GM18519 (cell line): ENCODE data around the gene RPS4Y2.
A peak's percentile ranks its signal among the peaks of the same experiment; 100 is the strongest.

ENCODE experiments used
- ATAC-seq: cut with Tn5 transposase; IDR thresholded peaks from one replicate; pipeline ENCODE4 v1.9.1; 2021; ENCODE audit warnings: mild to moderate bottlenecking, moderate library complexity; ENCODE audit not compliant: unreplicated experiment, low FRiP score

The RPS4Y2 gene

DNA sequence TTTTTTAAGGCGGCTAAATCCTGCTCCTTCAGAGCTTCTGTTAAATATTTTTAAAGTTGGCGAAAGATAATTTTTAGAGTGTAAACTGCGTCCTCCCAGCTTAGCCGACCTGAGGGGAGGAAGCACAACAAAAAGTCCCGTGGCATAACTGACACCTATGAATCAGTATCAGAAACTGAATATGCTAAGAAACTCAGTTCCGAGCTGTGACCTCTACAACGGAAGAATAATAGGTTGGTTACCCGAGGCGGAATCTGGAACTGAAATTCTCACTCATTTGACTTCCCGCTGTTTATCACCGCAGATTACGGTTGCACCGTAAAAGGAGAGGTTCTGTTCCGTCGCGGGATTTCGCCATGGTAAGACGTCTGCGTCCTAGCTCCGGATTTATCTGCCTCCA is at the start of gene RPS4Y2:
RPS4Y2 (plus strand) TSS at position 301 of the 400 bp plus-strand sequence; CDS start at position 357, 56 bp downstream.
- ATAC-seq = no peak

DNA sequence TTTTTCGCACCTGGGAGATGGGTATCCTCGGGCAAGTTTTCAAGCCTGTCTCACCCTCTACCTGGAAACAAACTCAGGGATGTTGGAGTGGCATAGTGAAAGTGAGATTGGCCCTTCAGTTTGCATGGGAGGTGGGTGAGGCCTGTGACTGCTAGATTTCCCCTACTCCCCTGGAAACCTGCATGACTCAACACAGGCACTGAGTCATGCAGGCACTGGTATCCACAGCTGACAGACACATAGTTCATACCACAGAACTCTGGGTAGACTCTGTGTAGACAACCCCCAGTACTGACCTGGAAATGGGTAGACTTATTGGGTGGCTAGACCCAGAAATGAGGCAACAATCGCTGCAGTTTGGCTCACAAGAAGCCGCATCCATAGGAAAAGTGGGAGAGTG is 41.5 kb upstream of the RPS4Y2 start:
- ATAC-seq = peak; percentile 87

DNA sequence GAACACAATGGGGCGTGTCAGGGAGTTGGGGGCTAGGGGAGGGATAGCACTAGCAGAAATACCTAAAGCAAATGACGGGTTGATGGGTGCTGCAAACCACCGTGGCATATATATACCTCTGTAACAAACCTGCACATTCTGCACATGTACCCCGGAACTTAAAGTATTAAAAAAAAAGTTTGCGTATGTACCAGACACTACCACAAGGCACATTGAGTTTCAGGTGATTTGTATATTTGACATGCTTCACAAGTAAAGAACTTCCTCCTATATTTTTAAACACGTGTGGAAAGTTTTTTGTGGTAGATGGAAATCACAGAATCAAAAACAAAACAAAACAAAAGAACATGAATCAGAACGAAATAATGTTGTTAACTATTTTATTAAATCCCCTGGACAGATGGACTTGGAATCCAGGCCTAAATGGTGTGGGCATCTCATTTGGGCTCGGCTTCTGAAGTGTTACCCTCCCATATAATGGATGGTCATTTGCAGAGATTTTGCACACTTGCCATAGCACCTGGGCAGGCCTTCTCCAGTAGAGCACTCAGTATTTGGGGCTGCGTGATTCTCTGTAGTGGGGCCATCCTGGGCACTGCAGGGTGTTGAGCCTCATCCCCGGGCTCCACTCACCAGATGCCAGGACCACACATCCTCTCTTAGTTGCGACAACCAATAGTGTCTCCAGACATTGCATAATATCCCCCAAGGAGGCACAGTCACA is 29.6 kb upstream of the RPS4Y2 start:
- peak; percentile 88 for ATAC-seq

DNA sequence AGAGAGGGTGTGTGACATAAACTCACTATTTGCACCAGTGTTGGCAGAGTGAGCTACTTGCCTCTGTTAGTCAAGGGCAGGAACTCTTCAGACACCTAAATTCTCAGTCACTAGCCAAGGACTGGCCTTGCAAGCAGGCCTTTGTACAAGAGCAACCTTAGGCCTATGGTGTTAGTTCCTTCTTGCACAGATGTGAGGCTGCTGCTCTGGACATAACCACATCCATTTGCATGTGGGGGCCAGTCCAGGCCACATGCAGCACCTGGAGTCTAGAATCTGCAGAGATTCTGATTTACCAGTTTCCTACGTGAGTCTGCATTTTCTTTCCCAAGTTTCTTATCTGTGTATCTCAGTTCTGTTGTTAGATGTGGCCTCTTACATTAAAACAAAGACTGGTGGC is 20.7 kb upstream of the RPS4Y2 start:
- no peak for ATAC-seq

DNA sequence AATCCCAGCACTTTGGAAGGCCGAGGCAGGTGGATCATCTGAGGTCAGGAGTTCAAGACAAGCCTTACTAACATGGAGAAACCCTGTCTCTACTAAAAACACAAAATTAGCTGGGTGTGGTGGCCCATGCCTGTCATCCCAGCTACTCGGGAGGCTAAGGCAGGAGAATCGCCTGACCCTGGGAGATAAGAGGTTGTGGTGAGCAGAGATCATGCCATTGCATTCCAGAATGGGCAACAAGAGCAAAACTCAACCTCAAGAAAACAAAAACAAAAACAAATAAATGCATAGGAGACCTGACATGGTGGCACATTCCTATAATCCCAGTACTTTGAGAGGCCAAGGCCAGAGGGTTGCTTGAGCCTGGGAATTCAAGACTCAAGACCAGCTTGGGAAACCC is 16.1 kb upstream of the RPS4Y2 start:
- ATAC-seq = no peak

DNA sequence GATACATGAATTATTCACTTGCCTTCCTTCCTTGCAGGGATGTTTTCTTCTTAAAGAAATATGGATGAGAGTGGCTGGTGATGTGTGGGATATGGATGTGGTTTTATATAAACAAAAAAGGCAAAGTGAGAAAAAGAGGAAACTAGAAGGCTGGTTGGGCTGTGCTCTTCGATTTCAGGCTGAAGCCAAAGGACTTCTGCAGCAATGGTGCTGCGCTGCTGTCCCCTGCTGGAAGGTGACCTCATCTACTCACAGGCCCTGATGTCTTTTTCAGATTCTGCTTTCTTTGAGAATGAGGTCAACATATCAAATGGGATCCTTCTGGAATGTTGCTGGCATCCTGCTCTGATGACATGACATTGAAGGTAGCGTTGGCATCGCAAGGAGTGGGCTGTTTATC is 15.3 kb upstream of the RPS4Y2 start:
- ATAC-seq = no peak

DNA sequence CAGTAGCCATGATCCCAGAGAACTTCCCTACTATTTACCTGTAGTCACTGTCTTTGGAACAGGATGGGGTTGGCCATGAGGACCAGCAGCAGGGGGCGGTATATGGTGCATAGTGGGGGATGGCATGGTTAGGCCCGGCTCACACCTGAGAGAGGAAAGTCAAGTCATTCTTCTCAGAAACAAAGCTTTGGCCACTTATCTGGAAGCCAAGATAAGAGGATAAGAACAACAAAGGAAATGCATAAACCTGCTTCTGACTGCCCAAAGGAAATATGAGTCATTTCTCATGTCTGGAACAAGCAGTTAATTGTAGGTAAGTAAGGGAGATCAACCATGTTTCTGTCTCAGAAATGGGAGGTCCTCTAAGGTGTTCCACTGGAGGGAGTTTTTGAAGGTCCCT is 10.8 kb upstream of the RPS4Y2 start:
- ATAC-seq = no peak

DNA sequence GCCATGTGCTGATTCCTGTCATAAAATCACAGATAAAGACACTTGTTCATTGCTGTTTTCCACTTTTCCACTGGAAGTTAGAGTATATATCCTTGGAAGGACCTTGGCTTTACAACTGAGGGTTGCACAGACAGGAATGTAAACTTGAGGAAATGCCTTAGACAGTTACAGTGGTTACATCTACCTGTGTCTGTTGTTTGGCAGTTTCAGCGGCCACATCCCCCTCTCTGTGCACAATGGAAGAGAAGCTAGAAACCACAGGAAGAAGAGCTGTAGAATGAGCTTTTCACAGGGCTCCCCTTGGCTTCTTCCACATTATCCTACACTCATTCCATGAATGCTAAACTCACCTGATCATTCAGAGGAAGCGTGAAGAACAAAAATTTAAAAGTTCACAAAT is 9.0 kb upstream of the RPS4Y2 start:
- no peak for ATAC-seq

DNA sequence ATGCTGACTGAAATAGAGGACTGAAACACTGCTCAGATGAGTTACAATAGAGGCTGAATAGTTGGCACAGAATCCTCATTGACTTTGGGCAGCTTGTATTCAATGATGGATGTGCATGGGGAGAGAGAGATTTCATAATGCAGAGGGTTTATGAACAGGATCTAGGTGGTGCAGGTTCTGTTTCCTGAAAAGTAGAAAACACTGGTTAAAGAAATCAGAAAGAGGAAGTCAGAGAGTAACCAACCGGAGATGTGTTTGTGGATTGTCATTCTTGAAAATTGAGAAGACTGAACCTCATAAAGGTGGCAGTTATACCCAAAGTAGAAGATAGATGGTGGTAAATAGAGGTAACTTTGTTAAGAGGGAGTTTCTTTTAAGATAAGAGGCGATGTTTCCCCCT is 8.0 kb downstream of the RPS4Y2 start:
- ATAC-seq = no peak

DNA sequence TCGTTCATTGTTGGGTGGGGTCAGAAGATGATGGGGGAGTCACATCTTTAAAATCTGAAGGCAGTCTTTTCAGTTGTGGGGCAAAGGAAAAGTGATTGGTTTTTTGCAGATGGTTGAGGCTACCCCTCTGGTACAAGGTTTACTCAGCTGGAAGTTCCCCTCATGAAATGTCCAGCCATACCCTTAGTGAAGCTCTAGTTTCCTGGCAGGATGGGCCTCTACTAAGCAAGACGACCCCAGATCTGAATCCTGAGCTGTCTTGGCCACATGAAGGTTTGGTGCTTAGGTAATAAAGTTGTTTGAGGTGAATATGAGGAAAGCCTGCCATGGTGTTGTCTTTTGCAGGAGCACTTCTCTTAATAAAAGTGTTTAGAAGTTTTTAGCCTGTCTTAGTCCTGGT is 9.2 kb downstream of the RPS4Y2 start:
- ATAC-seq = no peak

DNA sequence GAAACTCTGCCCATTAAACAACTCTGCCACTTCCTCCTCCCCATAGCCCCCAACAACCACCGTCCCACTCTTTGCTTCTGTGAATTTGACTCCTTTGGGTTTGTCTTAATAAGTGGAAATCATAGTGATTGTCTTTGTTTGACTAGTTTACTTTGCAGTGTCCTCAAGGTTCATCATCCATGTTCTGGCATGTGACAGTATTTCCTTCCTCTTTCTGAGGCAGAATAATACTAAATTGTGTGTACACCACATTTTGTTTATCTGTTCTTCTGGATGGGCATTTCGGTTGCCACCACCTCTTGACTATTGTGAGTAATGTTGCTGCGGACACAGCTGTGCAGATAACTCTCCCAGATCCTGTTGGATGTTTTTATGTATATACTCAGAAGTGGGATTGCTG is 14.8 kb downstream of the RPS4Y2 start:
- ATAC-seq = no peak

DNA sequence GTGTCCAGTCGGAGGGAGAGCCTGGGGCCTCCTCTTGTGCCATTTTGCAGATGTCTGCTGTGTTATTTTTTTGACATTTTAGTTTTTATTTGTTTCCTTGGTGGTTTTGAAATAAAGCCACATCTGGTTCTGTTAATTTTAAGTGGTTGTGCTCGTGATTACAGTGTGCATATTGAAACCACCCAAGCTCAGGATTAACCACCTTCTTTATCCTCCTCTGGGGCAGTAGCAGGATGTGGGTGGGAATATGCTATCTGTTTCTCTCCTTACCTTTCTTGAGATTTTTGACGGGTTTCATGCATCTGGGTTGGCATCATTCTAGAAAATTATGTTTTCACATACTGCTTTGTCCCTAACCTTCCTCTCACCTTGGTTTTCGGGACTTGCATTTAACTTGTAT is 20.2 kb downstream of the RPS4Y2 start:
- no peak for ATAC-seq

DNA sequence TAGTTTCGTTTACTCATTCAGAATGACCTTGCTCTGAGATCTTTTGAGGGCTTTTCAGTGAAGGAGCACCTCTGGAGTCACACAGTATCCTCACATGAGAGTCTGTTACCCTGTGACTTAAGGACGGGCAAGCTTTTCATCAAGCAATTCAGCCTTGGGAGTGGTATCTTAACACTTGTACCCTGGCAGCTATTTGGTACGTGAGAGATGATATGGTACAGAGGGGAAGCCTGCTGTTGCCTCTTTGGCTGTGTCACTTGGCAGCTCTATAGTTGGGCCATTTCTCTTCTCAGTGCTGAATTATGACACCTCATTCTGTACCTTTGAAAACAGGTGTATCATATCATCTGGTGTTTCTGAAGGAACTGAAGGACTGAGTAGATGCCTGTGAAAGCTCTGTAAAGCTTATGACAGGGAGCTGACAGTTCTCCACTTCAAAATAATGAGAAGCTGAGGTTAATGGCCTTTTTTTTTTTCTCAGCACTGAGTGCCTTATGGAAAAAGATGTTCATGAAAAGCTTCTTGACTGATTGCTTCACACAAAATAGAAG is 24.3 kb downstream of the RPS4Y2 start:
- no peak for ATAC-seq

DNA sequence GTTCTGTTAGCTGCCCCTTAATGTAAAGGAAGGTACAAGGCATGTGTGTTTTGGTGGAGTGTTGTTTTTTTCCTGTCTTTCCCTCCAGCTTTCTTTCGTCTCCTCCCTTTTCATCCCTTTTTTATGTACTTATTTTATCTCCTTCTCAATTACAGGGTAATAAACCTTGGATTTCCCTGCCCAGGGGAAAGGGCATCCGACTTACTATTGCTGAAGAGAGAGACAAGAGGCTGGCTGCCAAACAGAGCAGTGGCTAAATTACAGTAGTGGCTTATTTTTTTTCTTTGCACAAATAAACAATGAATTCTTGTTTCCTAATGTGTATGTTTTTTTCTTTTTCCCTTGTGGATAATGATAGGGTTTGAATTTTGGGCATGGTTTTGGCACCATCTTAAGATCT is 24.9 kb downstream of the RPS4Y2 start:
- ATAC-seq = no peak

DNA sequence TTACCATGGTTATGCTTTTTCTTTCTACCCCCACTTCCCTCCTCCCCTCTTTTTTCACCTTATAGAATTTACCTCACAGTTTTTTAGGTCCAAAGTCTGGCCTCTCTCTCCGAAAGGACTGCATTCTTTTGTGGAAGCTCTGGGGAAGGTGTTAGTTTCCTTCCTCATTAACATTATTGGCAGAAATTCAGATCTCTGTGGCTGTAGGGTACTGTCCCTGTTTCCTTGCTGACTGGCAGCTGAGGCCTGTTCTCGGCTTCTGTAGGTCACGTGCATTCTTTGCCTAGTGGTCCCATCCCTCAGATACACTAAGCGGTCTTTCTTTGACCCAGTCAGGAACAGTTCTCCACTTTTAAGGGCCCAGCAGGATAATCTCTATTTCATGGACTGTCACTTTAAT is 25.5 kb downstream of the RPS4Y2 start:
- no peak for ATAC-seq

DNA sequence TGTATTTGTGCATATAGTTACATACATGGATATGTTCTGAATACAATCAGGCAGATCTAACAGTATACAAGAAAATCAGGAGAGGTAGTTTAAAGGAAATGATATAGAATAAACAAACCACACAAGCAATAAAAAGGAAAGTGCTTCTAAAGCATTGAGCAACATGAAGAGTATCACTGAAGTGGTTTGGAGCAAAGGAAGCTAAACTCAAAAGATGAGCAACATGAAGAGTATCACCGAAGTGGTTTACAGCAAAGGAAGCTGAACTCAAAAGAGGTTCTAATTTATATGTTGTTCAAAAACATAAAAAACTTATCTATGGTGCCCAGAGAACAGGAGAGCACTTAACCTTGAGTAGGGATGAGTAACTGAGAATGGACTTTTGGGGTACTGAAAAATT is 29.1 kb downstream of the RPS4Y2 start:
- no peak for ATAC-seq

DNA sequence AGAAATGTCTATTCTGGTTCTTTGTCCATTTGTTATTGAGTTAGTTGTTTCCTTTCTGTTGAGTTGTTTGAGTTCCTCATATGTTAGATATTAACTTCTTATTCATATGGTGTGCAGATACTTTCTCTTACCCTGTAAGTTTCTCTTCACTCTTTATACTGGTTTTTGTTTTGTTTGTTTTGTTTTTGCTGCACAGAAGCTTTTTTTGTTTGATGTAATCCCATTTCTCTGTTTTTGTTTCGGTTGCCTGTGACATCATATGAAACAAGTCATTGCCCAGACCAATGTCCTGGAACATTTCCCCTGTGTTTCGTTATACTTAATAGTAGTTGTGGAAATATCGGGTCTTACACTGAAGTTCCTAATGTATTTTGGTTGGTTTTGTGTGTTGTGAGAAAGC is 31.2 kb downstream of the RPS4Y2 start:
- no peak for ATAC-seq

DNA sequence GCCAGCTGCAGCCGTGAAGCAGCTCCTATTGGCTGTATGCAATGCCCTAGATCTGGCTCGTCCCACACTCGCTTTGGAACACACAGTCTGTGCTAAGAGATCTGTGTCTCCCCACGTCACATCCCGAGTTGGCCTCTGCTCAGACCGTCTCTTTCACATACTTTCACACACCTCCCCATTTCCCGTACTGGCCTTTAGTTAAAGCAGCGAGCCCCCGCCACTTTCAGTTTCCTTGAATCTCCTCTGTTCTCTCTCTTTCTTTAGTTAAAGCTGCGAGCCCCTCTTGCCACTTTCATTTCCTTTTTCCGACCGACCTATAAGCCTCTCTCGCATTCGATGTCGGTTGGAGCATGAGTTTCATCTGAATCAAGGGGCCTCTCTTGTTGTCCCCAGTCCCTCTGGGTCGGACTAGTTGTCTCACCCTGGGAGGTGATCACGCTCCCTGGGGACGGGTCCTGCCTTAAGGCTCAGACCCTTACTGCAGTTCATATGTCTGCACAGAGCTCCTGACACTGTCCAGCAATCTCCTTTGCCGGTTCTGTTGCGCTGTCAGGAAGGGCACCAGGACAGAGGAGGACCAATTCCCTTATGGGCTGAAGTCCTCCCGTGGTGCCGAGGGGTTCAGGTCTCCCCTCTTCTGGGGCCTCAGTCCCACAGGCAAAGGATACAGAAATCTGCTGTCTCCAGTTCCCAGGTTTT is 42.6 kb downstream of the RPS4Y2 start:
- peak; percentile 66 for ATAC-seq

DNA sequence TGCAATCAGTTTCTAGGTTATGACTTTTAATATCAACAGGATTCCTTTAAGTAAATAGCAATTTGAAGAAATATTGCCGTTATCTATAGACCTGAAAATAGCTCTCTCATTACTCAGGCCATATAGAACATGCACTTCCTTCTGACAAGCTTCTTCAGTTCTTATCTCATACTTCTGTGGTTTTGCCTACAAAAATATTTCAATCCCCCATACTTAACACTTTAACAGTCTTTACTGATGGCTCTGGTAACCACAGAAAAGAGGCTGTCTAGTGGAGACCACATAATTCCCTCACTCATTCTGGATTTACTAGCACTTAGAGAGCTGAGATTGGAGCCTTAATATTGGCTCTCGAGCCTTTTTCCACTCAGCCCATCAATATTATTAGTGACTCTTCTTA is 46.8 kb downstream of the RPS4Y2 start:
- ATAC-seq = no peak

DNA sequence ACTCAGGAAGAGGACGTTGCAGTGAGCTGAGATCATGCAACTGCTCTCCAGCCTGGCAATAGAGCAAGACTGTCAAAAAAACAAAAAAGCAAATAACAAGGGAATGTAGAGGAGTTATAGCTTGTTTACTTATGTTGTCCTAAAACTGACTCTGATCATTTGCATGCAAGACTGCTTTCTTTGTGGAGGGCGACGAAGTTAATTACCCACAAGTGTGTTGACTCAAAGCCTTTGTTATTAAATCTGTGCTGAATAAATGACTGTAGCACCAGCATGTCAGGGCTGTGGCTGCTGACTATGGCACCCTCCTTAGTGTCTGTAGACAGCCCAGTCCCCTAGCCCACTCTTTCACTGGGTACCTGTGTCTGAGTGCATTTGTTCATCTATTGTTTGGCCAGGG is 50.3 kb downstream of the RPS4Y2 start:
- no peak for ATAC-seq

DNA sequence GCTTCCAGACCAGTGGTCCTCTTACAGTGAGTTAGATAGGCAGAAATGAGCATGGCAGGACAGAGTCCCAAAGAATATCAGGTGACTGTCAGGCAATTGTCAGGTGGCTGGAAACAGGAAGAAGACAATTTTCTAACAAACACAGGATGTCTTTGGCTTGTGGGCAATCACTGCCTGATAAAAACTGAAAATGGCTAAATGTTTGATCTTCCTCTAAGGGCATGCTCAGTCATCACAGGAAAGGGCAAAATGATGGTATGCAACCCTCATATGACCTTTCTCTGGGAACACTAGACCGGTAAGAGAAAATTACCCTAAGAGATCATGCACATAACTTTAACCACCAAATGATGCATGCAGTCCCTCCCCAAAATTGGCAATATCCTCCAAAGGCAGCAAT is 57.6 kb downstream of the RPS4Y2 start:
- ATAC-seq = no peak

DNA sequence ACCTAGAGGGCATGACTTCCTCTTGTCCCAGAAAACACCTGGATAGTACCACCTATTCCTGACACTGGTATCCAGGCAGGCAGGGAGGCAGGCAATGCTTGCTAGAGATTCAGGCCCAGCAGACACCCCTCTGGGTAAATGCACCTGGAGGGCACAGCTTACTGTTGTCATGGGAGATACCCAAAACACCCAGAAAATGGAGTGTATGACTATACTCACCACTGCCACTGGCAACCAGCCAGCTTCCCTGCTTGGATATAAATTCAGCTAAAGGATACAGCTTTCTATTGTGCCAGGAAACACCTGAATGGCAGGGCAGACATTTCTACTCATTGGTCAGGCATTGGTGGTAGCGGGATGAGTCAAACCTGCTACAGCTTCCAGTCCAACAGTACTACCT is 58.9 kb downstream of the RPS4Y2 start:
- ATAC-seq = no peak
